Epithelial cell of prostate (primary cell): ENCODE data around the gene FOXP1.

Experiments
- DNase-seq: peaks from one replicate; pipeline ENCODE4 v3.0.0-alpha.2; 2011; ENCODE audit warnings: low read depth, low spot score
- H3K27ac ChIP-seq: fragments of 450-650 bp; 2 replicates; pipeline ENCODE4 v1.5.1; 2017; ENCODE audit warnings: mild to moderate bottlenecking

FOXP1 gene

GRCh38 chr3:71389911-71390573 is 193.5 kb downstream of the FOXP1 start:
- no peak for DNase-seq
- H3K27ac ChIP-seq, result no peak overlapping the region

GRCh38 chr3:71389191-71389590 is 194.3 kb downstream of the FOXP1 start:
- DNase-seq, result no peak
- H3K27ac ChIP-seq, result no peak overlapping the region

GRCh38 chr3:71388535-71389120 is 194.9 kb downstream of the FOXP1 start:
- no peak for DNase-seq
- H3K27ac ChIP-seq, result no peak overlapping the region

GRCh38 chr3:71387586-71387985 is 195.9 kb downstream of the FOXP1 start:
- H3K27ac ChIP-seq, result no peak overlapping the region
- DNase-seq, result no peak

GRCh38 chr3:71384837-71385716 is 198.5 kb downstream of the FOXP1 start:
- H3K27ac ChIP-seq, result no peak overlapping the region
- no peak for DNase-seq

GRCh38 chr3:71384388-71384787 is 199.1 kb downstream of the FOXP1 start:
- H3K27ac ChIP-seq, result no peak overlapping the region
- no peak for DNase-seq

GRCh38 chr3:71380096-71380495 is 203.4 kb downstream of the FOXP1 start:
- no peak for DNase-seq
- H3K27ac ChIP-seq, result no peak overlapping the region

GRCh38 chr3:71378509-71378908 is 205.0 kb downstream of the FOXP1 start:
- DNase-seq, result no peak
- H3K27ac ChIP-seq, result no peak overlapping the region

- no peak overlapping the region for H3K27ac ChIP-seq
- DNase-seq, result no peak
Measured at GRCh38 chr3:71376911-71377310, 206.6 kb downstream of the FOXP1 start.

GRCh38 chr3:71376503-71376902 is 207.0 kb downstream of the FOXP1 start:
- H3K27ac ChIP-seq, result no peak overlapping the region
- DNase-seq, result no peak

- no peak overlapping the region for H3K27ac ChIP-seq
- no peak for DNase-seq
Measured at GRCh38 chr3:71374582-71374981, 208.9 kb downstream of the FOXP1 start.

GRCh38 chr3:71372911-71373637 is 210.5 kb downstream of the FOXP1 start:
- H3K27ac ChIP-seq, result no peak overlapping the region
- no peak for DNase-seq

GRCh38 chr3:71372241-71372768 is 211.2 kb downstream of the FOXP1 start:
- H3K27ac ChIP-seq, result no peak overlapping the region

GRCh38 chr3:71371282-71371681 is 212.2 kb downstream of the FOXP1 start:
- H3K27ac ChIP-seq, result no peak overlapping the region
- no peak for DNase-seq

More at GRCh38 chr3:71372241-71372768, 211.2 kb downstream of the FOXP1 start:
- DNase-seq, result no peak

GRCh38 chr3:71370467-71370866 is 213.1 kb downstream of the FOXP1 start:
- no peak overlapping the region for H3K27ac ChIP-seq
- no peak for DNase-seq

GRCh38 chr3:71369701-71370391 is 213.7 kb downstream of the FOXP1 start:
- no peak for DNase-seq
- H3K27ac ChIP-seq, result no peak overlapping the region

- DNase-seq, result no peak
- H3K27ac ChIP-seq, result no peak overlapping the region
Measured at GRCh38 chr3:71366988-71367604, 216.4 kb downstream of the FOXP1 start.

- no peak for DNase-seq
- no peak overlapping the region for H3K27ac ChIP-seq
Measured at GRCh38 chr3:71361334-71361890, 222.1 kb downstream of the FOXP1 start.

GRCh38 chr3:71360764-71361163 is 222.8 kb downstream of the FOXP1 start:
- DNase-seq, result no peak
- no peak overlapping the region for H3K27ac ChIP-seq
